SKM-1 (cell line): ENCODE data around the gene UFL1.

Experiments
- DNase-seq: peaks from one replicate; lab custom pipeline; 2025; ENCODE audit not compliant: unreplicated experiment; lab: John Stamatoyannopoulos, UW

UFL1 gene

GRCh38 chr6:96571551-96571950, 49.9 kb downstream of the UFL1 start:
- no peak for DNase-seq

- DNase-seq: no peak
Measured at GRCh38 chr6:96575359-96575758, 53.8 kb downstream of the UFL1 start.

- DNase-seq: no peak
Measured at GRCh38 chr6:96576221-96576620, 54.6 kb downstream of the UFL1 start.

GRCh38 chr6:96582021-96582420, 60.4 kb downstream of the UFL1 start:
- DNase-seq: no peak

- no peak for DNase-seq
Measured at GRCh38 chr6:96582436-96582835, 60.8 kb downstream of the UFL1 start.

- DNase-seq: no peak
Measured at GRCh38 chr6:96604420-96604819, 82.8 kb downstream of the UFL1 start.
